Measurements from ENCODE around the gene SERAC1. TPM values are rescaled to one million over a fixed set of nuclear protein-coding genes. Genes with fewer than 3 reads are reported as not detected.
A peak's percentile ranks its signal among the peaks of the same experiment; 100 is the strongest.

SERAC1 gene
- total and polyA plus RNA-seq, 2 of the 4 experiments (the other 2 are of a cell fraction), result 7.7 to 15.6 TPM

GRCh38 chr6:158174024-158174423 lies 6.0 kb upstream of the SERAC1 start:
- H4K91ac ChIP-seq (ENCODE audit: insufficient read depth, low read depth, low read length), result no peak overlapping the region
- no peak overlapping the region for H3K4me2 ChIP-seq (ENCODE audit: low read depth, low read length)
- ATAC-seq (ENCODE audit: low read depth), result no peak
- H4K20me1 ChIP-seq (ENCODE audit: insufficient read depth, low read length), result no peaks in the 10 kb centered on the region
- ChIA-PET CTCF (no interaction called here), POLR2A (ENCODE audit: unreplicated experiment) (no interaction called here)
- no TSS peak for BruUV-seq (replicated peaks)
- H2AK5ac ChIP-seq (ENCODE audit: low read depth, low read length), result peak overlapping the region; percentile 11
- no peak overlapping the region for H2BK20ac ChIP-seq (ENCODE audit: low read depth, low read length)
- no peak overlapping the region; the same call in 1 of the 2 replicates for H3K14ac ChIP-seq (replicated peaks; ENCODE audit: low read depth, low read length)
- no peak overlapping the region; the same call in 1 of the 2 replicates for H2BK120ac ChIP-seq (ENCODE audit: low read depth, low read length)
- intact Hi-C loops (cut with micrococcal nuclease) (no loop called here), dilution Hi-C loops (cut with HindIII; ENCODE audit: low sequenced_read_pairs, unreplicated experiment) (no loop called here), in situ Hi-C loops (cut with MboI; ENCODE audit: low sequenced_read_pairs) (no loop called here)
- peaks cover 4% of the 10 kb centered on the region for H3K9me1 ChIP-seq (ENCODE audit: insufficient read depth, low read length)
- H3K4me3 ChIP-seq (ENCODE audit: insufficient read depth, low read depth, low read length), result no peak overlapping the region
- no peak overlapping the region for H3K27ac ChIP-seq (ENCODE audit: insufficient read depth, low read length)
- no peaks in the 10 kb centered on the region; the same call in 1 of the 2 replicates for H3K9me3 ChIP-seq (ENCODE audit: control insufficient read depth, insufficient read depth, low read length)
- TF ChIP-seq MAZ (IDR thresholded peaks at IDR 0.05; ENCODE audit: borderline replicate concordance, low read depth, low read length) (no peak), CTCF (conservative IDR thresholded peaks at IDR 0.05; ENCODE audit: low read depth, low read length) (no peak), RAD21 (IDR thresholded peaks at IDR 0.05; ENCODE audit: low read length) (no peak), BHLHE40 (IDR thresholded peaks at IDR 0.05; ENCODE audit: low read depth, low read length) (no peak), CHD1 (IDR thresholded peaks at IDR 0.05; ENCODE audit: low read depth, low read length) (no peak), NFE2L2 (IDR thresholded peaks at IDR 0.05; ENCODE audit: low read depth, low read length) (no peak), MXI1 (IDR thresholded peaks at IDR 0.05; ENCODE audit: borderline replicate concordance, low read depth, low read length) (no peak), FOS (IDR thresholded peaks at IDR 0.05; ENCODE audit: low read depth, low read length) (no peak), USF2 (IDR thresholded peaks at IDR 0.05; ENCODE audit: low read depth, low read length) (no peak), MAFK (IDR thresholded peaks at IDR 0.05; ENCODE audit: low read depth, low read length) (no peak), RFX5 (IDR thresholded peaks at IDR 0.05; ENCODE audit: low read depth, low read length) (no peak), SMC3 (IDR thresholded peaks at IDR 0.05; ENCODE audit: low read depth, low read length) (no peak), POLR2A (IDR thresholded peaks at IDR 0.05; ENCODE audit: low read depth, low read length) (no peak), CEBPB (IDR thresholded peaks at IDR 0.05; ENCODE audit: low read depth, low read length) (no peak), ELK1 (IDR thresholded peaks at IDR 0.05; ENCODE audit: borderline replicate concordance, low read depth, low read length) (no peak)
- H3K18ac ChIP-seq (ENCODE audit: low read depth, low read length), result peak overlapping the region; percentile 16; the same call in 1 of the 2 replicates
- H3K56ac ChIP-seq (ENCODE audit: extremely low read depth, insufficient read depth, low read length), result no peak overlapping the region
- no peak overlapping the region for H2AK9ac ChIP-seq (replicated peaks; ENCODE audit: low read depth, low read length, poor library complexity)
- H3K27me3 ChIP-seq (ENCODE audit: control insufficient read depth, insufficient read depth, low read length), result no peaks in the 10 kb centered on the region
- H3K36me3 ChIP-seq (ENCODE audit: control insufficient read depth, insufficient read depth, low read length), result peaks cover 4% of the 10 kb centered on the region; the same call in 1 of the 2 replicates
- no peak overlapping the region for H4K5ac ChIP-seq (ENCODE audit: low read depth, low read length)
- no peak overlapping the region for H3K23ac ChIP-seq (ENCODE audit: low read depth, low read length)
- no peak for DNase-seq
- H3K9ac ChIP-seq (ENCODE audit: low read depth, low read length), result no peak overlapping the region
- no peak overlapping the region for H2BK15ac ChIP-seq (ENCODE audit: low read depth, low read length)
- H3K4me1 ChIP-seq (ENCODE audit: control insufficient read depth, insufficient read depth, low read length), result peaks cover 11% of the 10 kb centered on the region
- H2AFZ ChIP-seq (replicated peaks; ENCODE audit: low read length, poor library complexity), result no peak overlapping the region
- peaks cover 14 to 21% of the 10 kb centered on the region in 2 experiments; a peak in 3 of 4 replicates for H3K79me1 ChIP-seq (ENCODE audit: low read depth in 1 of 2, low read length in 2 of 2)
- H3K4ac ChIP-seq (ENCODE audit: low read depth, low read length), result no peak overlapping the region
- WGBS, 2 experiments (ENCODE audit: extremely low coverage in 2 of 2, insufficient read length in 1 of 2), result no CpG with 5 or more reads among the region's 2 CpGs
- H4K8ac ChIP-seq (ENCODE audit: low read depth in 2 of 2, low read length in 2 of 2), result 0 out of 4 replicates have a peak overlapping the region, but pooled peaks of 1 of the 2 experiments have one; percentile 8
- peak overlapping the region; percentile 7 for H2BK5ac ChIP-seq (ENCODE audit: low read depth, low read length, poor library complexity, severe bottlenecking)

Data from IMR-90 (cell line).